HG03139 (cell line): ENCODE measurements around the gene CTTN.

Experiments used
- ATAC-seq: cut with Tn5 transposase; IDR thresholded peaks from one replicate; pipeline ENCODE4 v1.9.1; 2021; ENCODE audit not compliant: unreplicated experiment

Gene CTTN

DNA sequence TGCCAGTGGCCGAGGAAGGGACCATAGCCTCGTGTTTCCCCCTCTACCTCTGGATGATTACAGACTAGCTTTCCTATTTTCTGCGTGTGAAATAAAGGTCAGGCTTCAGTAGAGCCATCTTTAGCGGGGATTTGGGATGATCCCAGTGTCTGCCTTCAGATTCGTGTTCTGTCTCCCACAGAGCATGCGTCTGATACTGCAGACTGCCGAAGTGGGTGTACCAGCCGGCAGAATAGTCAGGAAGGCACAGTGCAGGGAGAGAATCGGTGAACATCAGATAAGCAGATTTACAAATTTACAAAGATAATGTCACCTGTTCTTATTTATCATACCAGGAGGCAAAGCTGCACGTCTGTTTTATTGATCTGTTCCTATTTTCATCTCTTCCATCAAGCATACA, 11.1 kb downstream of the CTTN start:
- ATAC-seq = no peak

DNA sequence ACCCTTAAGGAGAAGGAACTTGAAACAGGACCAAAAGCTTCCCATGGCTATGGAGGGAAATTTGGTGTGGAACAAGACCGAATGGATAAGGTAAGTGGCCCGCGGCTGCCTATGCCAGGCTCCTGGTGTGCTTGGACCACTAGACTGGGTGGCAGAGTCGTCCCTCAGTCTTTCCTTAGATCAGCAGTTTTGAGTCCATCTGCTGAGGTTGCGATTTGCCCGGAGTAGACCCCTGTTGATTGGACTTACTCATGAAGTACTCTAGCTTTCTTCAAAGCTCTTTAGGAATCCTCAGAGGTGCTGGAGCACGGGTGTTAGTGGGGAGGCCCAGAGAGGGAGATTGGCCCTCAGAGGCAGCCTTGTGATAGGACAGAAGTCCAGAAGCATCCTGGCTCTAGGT, 11.5 kb downstream of the CTTN start:
- no peak for ATAC-seq

DNA sequence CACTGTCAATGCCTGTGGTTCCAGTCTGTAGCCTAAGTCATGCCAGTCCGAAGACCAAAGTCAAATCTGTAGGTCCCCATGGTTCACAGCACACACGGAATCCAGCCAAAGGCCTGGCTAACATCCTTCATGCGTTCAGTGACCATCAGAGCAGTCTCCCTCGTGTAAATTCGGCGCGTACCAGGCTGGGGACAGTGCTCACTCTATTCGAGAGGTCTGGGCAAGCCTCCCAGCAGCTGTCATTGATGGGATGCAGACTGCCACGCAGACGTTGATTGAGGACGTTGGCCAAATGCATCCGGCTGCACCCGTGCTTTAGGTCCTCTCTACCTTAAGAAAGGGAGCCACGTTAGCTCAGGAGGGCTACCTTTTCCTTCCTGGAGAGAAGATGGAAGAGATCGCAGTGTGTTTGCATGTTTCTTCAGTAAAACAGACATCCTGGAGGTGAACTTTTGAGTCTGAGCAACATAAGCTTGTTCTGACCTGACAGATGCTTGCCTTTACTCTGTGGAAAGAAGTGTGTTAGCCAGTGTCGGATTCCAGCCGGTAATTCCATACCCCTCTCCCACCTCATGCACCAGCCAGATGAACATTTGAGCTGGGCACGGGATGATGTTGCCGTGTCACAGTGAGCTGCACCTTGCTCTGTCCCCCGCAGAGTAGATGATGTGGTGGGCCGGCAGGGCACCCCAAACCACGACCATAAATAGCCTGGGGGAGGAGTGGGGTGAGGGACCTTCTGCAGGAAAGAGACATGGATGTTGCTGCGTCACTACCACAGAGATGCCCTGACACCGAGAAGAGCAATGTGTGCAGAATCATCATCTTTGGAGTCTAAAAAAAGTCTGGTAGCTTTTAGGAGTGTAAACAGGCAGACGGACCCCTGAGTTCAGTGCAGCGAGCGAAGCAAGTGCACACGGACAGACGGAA, 12.2 kb downstream of the CTTN start:
- ATAC-seq = no peak

DNA sequence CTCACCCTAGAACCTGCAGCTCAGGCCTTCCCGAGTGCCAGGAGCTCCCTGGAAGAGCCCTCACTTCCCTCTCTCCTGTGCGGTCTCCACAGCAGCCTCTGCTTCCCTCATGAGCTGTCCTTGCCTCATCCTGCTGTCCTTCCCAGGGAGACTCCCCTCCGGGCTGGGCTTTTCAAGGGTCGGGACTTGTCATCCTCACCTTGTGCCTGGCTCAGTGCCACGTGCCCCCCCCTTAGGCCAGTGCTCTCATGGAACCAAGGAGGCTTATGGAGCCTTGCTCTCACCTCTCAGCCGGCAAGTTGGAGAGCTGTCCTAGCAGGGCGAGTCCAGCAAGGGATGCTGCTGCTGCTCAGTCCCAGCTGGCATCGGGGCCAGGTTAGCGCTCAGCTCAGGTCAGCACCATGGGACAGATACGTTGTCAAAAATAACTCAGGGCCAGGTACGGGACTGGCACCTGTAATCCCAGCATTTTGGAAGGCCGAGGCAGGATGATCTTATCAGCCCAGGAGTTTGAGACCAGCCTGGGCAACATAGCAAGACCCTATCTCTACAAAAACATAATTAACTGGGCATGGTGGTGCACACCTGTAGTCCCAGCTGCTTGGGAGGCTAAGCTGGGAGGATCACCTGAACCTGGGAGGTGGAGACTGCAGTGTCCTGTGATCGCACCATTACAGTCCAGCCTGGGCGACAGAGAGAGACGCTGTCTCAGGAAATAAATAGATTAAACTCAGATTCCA, 13.6 kb downstream of the CTTN start:
- no peak for ATAC-seq

DNA sequence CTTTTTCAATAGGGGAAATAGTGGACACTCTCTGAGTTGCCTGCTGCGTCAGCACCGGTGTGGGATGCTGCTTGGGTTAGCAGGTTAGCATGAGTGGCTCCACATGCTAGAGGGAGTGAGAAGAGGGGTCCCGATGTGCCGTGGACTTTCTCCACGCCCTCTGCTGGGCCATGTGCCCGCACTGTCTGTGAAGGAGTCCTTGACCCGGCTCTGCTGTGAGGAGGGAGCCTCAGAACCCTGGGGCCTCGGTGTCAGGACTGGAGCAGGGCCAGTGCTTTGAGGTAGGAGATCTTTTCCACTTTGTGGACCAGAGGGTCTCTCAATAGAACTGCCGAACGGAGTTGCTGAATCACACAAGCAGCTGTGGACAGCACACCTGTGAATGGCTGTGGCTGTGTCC, 14.8 kb downstream of the CTTN start:
- ATAC-seq = no peak

DNA sequence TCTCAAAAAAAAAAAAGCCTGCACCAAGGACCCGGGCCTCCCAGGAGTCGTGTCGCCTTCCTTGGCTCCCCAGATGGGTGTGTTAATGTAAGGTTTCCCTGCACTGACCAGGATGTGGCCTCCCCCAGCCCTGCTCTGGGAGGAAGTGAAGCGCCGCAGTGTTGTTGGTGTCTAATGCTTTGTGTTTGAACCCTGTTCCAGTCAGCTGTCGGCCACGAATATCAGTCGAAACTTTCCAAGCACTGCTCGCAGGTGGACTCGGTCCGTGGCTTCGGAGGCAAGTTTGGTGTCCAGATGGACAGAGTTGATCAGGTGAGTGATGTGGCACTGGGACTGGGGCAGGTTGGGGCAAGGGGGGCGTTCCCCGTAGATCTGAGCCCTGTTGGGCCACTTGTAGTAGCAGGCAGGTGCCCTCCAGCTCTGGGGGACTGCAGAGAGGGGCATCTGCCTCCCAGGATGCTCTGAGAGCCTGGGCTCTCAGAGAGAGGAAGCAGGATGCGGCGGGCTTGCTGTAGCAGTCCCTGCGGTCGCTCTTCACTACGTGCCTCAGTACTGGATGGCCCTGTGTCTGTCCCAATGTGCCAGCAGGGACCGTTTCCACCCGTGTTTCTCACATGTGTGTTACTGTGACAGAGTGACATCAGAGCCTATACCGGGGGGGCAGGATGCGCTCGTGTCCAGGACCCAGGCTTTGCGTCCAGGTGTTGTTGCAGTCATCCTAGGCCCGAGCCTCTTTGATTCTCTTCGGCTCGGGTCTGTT, 16.2 kb downstream of the CTTN start:
- ATAC-seq = no peak

DNA sequence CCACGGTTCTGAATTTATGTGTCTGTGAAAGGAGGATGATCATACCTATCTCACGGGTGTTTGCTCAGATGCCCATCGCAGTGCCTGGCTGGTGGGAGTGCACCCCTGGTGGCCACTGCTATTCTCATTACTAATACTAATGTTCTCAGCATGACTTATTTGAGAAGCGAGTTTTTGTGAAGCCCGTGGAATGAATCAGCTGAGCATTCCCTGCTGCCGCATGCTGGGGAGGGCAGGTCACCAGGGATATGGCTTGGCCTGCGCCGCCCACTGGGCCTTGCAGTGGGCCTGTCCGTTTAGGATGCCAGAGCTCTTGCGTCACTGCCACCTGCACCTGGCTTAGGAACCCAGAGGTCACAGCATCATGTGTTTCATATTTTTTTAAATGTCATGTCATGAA, 16.9 kb downstream of the CTTN start:
- no peak for ATAC-seq

DNA sequence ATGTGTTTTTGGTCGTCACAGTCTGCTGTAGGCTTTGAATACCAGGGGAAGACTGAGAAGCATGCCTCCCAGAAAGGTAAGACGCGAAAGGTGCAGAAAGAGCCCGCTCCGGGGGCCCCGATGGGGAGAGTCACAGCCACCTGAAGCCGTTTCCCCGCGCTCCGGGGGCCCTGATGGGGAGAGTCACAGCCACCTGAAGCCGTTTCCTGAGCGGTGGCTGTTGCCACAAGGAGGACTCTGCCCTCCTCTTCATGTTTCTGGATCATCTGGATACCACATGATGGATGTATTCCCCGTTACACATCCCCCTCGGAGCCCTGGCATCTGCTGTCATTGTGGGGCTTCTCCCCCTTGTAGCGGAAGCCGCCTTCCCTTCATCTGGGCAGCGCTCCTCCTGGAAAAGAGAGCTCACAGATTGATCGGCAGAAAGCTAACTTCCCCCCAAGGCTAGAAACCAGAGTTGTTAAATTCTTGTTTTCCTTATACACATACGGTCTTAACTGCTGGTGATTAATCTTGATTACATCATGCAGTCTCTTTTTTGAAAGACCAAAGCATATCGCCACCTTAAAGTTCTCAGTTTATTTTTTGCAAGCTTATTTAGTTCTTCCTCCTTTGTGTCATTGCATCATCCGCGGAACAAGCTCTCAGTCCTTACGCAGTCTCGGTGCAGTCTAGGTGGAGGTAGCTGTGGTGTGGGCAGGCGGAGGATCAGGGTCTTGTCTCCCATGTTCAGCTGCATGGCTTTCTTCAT, 17.5 kb downstream of the CTTN start:
- ATAC-seq = no peak

DNA sequence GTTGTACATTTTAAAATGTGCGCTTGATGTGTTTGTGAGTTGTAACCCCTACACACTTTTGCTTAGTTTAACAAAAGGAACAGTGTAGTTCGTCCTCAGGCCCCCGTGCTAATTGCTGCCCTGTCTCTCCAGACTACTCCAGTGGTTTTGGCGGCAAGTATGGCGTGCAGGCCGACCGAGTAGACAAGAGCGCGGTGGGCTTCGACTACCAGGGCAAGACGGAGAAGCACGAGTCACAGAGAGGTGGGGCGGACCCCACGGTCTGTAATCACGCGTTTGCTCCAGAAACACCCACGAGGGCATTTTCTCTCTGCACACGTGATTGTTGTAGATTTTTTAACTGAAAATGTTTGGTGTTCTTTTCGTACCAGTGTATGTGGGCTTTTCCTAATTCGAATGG, 18.6 kb downstream of the CTTN start:
- no peak for ATAC-seq

DNA sequence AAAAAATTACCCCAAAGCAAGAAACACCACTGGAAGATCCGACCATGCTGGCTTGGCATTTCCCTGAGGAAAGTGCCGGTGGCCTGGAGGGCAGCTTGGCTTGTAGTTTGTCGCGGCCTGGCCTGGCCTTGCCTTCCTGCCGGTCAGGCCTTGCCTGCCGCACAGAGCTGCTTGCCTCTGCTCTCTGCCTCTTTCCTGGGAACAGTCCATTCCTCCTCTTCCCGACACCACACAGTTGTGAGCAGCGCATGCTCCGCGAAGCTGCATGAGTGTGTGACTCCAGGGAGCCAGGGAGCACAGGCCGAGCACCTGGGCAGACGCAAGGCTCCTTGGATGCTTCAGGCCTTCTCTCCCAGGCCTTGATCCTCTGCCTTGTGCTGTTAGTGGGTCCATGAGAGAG, 19.8 kb downstream of the CTTN start:
- no peak for ATAC-seq

DNA sequence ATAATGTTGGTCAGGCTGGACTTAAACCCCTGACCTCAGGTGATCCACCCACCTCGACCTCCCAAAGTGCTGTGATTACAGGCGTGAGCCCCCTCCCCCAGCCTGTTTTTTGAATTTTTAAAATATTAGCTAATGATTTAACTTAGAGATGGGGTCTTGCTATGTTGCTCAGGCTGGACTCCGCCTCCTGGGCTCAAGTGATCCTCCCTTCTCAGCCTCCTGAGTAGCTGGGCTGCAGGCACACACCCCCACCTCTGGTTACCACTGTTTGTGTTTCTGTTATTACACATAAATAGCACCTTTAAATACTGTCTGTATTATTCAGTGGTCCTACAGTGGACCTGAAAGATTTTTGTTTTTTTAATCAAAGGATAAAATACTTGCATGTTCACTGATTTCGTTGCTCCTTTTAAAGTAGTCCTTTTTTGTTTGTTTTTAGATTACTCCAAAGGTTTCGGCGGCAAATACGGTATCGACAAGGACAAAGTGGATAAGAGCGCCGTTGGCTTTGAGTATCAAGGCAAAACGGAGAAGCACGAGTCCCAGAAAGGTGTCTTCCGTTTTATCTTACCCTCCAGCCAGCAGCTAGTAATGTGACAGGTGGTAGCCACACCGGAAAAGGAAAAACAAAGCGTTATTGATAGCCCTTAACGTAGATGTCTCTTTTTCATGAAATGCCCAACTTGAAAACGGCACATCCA, 21.1 kb downstream of the CTTN start:
- ATAC-seq = no peak

DNA sequence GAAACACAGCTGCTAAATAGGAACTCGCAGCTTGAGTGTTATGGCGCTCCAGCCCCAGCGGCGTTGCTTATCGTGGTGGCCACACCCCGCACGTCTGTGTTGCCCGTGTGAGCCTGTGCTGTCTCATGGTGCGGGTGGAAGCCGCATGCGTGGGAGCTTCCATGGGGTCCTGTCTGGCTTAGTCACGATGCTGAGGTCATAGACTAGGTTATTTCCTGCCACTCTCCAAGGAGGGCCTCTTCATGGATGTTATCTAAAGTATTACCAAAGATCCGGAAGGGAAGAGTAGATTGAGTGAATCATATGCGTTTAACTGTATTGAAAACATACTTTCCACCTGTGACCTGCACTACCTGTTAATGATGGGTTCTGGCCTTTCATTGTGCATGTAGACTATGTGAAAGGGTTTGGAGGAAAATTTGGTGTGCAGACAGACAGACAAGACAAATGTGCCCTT, 21.7 kb downstream of the CTTN start:
- no peak for ATAC-seq

DNA sequence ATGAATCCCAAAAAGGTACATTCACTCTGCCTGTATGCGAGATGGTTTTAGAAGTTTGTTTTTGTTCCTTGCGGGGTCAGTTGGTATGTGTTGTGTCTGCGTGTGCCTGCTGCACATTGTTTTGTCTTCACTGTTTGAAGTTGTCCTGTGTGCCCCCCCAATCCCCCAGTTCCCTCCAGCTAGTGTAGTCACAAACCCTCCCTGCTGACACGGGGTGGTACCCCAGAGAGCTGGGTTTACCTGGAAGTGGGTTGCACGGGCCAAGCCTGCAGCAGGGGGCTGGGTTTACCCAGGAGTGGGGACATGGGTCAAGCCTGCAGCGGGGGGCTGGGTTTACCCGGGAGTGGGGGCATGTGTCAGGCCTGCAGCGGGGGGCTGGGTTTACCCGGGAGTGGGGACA, 22.2 kb downstream of the CTTN start:
- ATAC-seq = no peak

DNA sequence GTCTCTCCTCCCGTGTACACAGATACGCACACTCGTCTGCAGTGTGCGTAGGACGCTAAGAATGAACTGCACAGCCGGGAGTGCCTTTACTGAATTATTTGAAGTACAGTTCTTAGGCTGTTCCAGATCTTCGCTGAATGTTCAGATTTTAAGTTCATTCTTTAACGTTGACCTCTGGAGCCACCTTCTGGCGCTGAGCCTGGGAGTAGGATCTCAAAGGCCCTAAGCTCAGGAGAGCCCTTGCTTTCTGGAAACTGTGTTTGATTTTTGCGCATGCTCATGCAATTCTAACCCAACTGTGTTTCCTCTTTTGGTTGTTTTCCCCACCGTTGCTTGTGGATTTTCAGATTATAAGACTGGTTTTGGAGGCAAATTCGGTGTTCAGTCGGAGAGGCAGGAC, 22.8 kb downstream of the CTTN start:
- ATAC-seq = no peak

DNA sequence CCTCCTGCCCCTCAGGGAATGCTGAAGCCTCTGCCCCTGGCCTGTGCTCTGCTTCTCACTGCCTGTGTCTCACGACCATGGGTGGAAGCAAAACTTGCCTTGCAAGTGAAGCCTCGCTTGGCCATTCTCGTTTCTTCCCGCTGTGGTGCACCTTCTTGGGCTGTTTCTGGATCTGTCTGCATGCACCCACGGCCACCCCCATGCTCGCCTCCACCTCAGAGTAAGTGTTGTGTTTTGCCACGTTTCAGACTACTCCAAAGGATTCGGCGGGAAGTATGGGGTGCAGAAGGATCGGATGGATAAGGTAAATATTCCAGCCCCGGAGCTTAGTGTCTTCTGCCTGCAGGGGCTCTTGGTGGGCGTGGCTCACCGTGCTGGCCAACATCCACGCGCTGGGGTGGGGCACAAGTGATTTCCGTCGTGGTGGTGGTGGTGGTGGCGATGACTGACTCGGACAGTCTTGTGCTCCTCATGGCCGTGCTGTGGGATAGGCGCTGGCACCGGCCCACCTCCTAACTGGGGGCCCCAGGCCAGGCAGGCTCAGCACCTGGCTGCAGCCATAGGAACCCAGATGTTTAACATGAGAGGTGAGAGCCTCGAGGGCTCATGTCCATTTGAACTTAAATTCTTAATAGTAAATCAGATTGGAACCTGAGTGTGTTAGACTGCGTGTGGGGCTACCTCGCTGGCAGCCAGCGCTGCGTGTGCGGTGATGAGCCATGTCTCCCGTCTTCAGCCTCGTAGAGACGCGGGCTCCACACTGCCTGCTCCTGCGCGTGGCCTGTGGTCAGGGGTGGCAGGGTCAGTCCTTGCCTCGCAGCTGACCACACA, 24.6 kb downstream of the CTTN start:
- ATAC-seq = no peak

DNA sequence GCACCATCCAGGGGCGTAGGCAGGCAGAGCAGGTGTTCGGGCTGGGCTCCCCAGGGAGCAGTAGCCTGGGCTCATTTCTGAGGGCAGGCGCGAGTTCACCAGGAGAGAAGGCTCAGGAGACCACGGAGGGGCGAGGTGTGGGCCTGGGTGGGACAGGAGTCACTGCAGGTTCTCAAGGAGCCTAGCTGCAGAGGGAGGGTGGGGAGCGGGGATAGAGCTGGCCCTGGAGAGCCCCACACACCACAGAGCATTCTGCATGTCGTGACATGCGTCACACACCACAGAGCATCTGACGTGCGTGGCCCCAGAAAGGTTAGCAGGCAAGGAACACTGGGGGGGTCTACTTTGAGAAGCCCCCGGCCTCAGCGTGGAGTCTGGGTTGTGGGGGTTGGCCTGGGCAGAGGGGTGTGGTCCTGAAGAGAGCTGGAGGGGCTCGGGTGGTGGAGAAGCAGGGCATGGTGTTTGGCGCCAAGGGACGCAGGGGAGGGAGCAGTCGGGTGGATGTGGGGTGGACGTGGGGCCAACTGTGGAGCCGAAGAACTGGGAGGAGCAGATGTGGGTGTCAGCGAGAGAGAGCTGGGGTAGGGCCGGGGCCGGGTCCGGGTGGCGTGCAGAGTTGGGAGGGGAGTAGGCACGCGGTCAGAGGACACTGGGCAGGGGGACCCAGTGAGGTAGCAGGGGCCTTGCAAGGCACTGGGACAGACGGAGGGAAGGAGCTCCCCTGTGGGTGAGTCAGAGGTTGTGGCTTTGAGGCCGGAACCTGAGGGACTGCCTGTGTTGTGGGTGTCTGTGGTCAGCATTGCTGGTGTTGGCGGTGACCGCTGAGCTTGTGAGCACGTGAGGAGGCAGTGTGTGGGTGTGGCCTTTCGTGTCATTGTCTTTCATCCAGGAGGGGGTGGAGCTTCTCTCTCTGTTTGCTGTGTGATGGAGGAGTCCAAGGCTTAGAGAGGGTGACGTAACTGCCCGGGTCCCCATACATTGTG, 25.5 kb downstream of the CTTN start:
- ATAC-seq = no peak

DNA sequence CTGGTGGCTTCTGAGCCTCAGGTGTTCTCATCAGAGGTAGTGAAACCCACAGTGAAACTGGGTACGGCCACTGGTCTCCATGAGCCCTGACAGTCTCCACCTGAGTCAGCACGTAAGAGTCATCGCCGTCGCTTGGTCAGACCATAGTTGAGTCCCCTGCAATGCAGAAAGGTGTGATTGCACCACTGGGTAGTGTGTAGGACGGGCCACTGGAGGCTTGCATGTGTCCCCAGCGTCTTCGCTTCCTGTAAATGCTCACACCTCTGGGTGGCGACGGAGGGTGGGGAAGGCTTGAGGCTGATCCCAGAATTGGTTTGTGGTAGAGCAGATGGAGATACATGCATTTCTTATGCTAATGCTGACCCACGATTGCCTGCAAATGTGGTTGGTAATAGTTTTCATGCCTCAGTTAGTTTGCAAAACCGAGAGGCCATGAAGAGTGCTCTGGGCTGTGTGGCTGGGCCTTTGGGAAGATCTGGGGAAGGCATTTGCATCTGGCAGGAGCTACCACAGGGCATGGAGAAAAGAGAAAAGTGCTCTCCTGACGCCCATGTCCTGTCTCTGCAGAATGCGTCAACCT, 26.5 kb downstream of the CTTN start:
- ATAC-seq = no peak

DNA sequence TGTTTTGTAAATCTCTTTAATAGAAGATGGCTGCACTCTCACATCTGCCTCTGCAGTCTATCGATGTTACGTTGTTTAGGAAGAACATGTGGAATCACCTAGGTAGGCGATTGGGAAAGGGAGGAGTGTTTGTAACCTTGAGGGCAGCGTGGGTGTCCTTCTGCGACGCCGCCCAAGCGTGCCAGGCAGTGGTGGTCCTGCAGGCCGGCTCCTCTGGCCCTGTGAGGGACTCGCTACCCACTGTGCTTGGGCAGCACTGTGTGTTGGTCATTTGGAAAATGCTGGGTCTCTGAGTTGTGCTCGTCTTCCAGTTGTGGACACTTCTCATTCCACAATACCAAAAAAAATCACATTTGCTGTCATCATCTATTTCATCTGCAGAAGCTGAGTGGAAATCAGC, 29.1 kb downstream of the CTTN start:
- ATAC-seq = no peak
